Stimulated activated CD4-positive, alpha-beta T cell treated with anti-CD3 and anti-CD28 coated beads, Interleukin-2, amount 100 ng/mL, for 4 hours (primary cell): Measurements from ENCODE around the gene TECTA.
"Not testable (repeated sequence)": the region's sequence is repeated elsewhere in the genome, so short reads cannot be mapped to it uniquely, and the experiment has no call there.

ENCODE experiments used
- DNase-seq: peaks from one replicate; pipeline ENCODE4 v3.0.0-alpha.2; 2020; ENCODE audit warnings: low read depth

The TECTA gene

DNA sequence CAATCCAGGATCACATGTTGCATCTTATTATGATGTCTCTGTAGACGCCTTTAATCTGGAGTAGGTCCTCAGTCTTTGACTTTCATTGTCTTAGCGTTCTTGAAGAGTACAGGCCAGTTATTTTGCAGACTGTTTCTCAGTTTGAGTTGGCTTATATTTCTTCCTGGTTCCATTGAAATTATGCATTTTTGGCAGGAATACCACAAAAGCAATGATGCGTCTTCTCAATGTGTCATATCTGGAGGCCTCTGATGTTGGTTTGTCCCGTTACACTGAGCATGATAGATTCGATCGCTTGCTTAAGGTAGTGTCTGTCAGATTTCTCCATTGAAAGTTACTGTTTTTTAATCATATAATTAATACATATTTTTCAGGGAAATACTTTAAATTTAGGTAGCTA, 30.6 kb downstream of the TECTA start:
- DNase-seq: no peak

DNA sequence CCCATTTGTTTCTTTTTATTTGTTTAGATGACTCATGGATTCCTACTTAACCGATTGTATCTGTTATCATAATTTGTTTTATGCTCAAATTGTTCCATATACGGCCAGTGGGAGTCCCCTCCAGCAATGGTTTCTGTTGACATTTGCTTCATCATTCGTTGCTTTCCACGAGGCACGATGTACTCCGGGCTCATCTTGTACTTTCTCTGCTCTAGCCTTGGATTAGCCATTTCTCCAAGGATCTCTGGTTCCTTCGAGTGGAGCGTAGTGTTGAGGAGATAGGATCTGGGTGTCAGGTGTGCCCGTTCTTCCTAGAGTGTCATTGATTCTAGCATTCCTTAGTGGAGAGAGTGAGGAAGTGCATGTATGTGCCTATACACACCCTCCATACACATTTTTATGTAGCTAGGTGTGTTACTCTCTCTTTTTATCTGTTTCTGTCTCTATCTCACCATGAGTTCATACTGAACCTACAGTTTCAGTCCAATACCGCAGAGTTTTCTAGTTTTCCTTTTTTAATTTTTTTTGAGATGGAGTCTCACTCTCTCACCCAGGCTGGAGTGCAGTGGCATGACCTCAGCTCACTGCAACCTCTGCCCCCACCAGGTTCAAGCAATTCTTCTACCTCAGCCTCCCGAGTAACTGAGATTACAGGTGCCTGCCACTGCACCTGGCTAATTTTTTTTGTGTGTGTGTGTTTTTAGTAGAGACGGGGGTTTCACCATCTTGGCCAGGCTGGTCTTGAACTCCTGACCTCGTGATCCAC, 31.4 kb downstream of the TECTA start:
- DNase-seq: no peak

DNA sequence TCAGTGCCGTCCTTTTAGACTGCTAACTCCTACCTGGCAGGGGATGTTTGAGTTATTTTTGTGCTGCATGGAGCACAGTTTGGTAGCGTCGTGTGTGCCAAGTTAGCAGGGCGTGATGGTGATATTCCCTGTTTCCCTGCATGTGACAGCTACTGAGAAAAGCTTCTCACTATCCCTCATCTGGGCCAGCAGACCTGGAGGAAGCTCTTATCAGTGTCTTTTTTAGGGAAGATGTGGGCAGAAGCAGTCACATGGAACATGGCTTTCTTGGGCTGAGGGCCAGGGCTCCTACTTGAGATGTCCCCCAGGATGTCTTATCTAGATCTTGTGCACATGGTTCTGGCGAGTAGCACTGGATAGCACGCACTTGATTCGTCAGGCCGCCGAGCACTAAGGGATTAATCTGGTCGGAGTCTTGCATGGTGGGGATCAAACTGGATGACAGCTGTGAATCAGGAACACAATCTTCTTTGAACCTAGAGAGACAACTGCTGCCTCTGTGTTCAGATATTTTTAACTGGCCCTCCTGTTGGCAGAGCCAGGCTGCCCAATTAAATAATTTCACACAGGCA, 33.8 kb downstream of the TECTA start:
- no peak for DNase-seq

DNA sequence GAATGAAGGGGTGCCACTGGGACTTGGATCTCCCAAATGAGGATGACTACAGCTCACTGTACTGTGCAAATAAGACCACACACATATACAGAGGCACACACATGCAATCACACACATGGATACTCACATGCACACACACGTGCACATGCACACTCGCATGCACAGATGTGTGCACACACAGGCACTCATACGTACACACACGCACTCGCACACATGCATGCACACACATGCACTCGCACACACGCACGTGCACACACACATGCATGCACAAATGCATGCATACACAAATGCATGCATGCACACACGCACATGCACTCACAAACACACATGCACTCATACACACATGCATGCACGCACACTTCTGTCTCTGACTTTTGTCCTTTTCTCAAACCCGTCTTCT, 36.0 kb downstream of the TECTA start:
- no peak for DNase-seq

DNA sequence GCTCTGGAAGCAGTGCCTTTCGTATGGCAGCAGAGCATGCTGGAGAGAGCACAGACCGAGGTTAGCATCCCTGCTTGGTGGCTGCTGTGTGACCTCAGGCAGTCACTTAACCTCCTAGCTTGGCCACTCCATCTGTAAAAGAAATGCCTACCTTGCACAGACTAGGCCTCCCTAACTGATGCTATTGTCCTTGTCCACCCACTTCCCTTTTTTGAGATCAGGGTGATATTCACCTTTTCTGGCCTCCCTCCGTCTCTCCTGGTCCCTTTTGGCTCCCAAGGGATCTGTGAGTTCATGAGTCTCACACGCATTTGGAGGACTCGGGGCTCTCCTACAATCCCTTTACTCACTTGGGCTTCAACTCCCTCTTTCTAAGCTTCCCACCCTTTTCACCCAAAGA, 37.2 kb downstream of the TECTA start:
- no peak for DNase-seq

DNA sequence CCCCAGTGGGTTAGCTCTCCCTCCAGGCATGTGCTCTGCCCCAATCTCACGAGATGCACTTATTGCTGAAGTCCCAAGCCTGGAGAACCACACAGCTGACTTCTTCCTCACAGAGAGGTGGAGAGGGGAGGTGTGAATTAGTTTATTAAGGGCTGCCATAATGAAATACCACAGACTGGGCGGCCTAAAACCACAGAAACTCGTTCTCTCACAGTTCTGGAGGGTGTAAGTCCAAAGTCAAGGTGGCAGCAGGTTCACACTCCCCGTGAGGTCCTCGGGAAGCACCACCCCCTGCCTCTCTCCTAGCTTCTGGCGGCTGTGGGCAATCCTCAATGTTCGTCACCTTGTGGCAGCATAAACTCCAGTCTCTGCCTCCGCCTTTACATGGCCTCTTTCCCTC, 39.3 kb downstream of the TECTA start:
- DNase-seq: no peak

DNA sequence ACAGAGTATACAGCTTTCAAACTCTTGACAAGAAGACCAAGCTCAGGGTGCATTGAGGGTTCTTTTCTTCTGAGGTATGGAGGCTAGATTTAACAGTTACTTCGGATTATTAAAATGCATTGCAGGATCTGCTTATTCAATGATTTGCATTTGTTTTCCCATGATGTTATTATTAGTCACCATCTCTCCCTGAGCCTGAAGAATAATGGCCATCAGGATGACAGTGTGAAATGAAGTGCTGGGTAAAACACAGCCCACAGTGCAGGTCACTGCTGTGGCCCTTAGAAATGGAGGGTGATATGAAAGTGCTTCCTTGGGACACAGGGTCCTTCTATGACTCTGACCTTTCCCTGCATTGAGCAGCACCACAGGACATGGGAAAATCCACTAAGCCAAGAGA, 40.0 kb downstream of the TECTA start:
- DNase-seq: no peak

DNA sequence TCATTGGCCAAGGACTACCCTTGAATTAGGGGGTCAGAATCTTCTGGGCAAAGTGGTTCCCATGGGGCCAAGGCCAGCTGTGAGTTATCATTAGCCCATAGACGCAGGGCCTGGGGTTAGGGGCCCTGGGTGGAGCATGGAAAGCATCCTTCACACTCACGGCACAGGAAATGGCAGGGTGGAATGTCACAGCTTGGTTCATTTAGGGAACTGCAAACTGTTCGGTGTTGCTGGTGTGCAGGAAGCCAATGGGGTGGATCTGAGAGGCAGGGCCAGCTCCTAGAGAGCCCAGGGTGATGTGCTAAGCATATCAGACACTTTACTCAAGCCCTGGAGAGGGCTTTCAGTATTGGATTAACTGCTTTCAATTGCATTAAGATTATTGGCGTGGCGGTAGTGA, 42.9 kb downstream of the TECTA start:
- DNase-seq: no peak

DNA sequence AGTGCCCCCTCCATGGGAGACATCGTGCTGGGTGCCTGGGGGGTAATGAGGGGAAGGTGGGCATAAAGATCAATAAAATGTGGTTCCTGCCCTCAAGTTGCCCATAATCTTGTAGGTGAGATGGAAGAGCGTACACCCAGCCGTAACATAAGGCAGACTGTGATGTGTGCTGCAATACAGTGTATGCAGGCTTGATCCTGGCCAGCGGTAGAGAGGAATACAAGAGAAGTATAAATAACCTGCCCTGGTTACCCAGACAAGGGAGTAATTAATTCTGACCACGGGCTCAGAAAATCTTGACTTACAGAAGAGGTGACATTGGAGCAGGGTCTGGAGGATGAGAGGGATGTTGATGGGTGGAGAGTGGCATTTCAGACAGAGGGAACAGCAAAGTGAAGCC, 43.7 kb downstream of the TECTA start:
- DNase-seq: no peak

DNA sequence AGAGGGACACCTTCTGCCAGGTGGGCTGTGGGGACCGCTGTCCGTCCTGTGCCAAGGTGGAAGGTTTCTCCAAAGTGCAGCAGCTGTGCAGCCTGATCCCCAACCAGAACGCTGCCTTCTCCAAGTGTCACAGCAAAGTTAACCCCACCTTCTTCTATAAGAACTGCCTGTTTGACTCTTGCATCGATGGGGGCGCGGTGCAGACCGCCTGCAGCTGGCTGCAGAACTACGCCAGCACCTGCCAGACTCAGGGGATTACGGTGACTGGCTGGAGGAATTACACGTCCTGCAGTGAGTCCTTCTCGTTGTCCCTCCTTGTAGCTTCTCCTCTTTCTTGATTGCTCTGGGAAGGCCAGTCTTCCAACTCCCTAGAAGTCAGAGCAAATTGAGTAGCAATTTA, 44.8 kb downstream of the TECTA start:
- DNase-seq: no peak

DNA sequence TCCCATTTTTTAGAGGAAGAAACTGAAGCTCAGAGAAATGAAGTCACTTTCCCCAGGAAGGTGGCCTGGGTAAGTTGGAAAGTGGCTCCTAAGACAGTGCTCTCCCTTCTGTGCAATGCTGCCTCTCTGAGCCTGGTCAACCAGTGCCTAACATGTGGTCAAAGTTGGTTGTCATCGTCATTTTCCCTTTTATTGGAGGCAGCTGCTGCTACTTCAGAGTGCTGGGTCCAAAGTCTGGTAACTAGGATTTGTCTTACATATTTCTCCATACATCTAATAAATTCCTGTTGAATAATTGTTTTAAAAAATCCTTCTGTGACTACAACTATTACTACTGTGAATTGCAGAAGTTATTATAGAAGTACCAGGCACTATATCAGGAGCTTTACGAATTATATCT, 48.1 kb downstream of the TECTA start:
- no peak for DNase-seq

DNA sequence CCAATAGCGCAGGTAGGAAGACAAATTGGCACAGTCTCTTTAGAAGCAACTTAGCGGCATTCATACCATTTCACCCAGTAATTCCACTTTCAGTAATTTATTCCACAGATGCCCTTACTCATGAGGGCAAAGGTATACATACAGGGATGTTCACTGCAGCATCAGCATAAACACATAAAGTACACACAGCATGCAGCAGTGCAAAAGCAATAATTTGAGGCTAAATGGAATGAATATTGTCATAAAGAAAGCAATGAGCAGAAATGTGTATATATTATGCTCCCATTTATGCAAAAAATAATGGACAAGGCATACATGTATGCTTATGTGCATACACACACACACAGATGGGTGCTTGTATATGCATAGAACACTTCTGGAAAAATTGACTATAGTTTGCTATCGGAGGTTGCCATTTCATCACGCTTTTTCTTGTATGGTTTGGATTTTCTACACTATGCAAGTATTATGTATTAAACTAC, 50.2 kb downstream of the TECTA start:
- no peak for DNase-seq

DNA sequence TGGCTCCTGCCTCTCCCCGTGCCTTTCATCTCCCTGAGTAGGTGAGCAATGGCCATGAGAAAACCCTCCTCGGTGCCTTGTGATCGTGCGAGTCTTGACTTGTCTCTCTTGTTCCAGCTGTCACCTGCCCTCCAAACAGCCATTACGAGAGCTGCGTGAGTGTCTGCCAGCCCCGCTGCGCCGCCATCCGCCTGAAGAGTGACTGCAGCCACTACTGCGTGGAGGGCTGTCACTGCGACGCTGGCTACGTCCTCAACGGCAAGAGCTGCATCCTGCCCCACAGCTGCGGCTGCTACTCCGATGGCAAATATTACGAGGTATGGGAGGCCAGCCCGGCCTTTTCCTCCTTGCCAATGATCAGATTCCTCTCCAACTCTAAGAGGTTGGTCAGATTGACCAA, 51.7 kb downstream of the TECTA start:
- DNase-seq: no peak

DNA sequence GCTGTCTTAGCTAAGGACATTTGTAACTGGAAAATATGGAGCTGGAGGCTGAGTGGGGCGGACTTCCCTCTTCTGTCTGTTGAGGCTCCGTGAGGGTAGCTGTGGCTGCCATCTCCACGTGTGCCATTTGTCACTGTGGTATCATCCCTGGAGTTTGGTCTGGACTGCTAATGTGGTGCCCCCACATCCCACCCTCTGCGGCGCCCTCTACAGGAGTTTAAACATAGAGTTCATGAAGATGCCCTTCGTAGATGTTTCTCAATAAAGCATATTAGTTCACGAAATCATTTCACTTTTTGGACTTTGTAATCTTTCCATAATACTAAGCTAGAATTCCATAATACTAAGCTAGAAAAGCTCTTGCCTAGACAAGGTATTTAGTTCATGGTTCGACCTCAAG, 52.4 kb downstream of the TECTA start:
- no peak for DNase-seq

DNA sequence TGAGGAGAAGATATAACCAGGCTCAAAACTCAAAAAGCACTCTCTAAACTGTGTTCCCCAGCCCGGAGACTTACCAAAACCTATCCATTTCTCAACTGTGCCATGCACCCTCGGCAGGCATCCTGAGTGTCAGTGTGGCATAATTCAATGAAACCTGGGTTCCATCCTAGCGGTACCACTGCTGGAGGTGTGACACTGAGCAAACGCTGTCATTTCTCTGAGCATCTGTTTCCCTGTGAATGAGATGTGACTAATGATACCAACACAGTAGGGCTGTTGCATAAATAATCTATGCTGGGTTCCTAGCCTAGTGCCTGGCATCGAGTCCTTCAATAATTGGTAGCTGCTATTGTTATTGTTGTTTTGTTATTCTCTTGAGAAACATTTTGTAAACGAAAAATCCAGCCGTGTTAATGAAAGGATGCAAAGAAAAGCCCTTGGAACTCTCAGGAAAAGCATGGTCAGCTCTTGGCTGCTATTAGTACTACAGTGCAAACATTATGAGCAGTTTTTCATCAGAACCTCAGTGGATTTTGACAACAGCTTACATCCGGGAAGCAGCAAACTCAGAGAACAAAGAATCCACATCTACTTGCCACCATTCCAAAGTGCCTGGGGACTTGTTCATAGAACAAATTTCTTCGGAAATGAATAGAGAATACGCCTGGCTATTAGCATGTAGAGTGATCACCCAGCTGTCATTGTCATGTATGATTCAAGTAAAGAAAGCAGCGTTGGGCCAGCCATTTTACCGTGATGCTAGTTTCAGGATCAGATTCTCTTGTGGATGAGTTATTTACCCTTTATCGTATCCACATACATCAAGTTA, 53.7 kb downstream of the TECTA start:
- no peak for DNase-seq

DNA sequence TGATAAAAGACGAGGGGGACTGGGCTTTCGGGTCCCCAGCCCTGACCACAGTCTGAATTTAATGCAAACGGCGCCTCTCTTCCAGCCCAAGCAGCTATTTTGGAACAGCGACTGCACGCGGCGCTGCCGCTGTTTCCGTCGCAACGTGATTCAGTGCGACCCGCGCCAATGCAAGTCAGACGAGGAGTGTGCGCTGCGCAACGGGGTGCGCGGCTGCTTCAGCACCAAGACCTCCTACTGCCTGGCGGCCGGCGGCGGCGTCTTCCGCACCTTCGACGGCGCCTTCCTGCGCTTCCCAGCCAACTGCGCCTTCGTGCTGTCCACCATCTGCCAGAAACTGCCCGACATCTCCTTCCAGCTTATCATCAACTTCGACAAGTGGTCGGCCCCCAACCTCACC, 56.7 kb downstream of the TECTA start:
- DNase-seq: no peak

DNA sequence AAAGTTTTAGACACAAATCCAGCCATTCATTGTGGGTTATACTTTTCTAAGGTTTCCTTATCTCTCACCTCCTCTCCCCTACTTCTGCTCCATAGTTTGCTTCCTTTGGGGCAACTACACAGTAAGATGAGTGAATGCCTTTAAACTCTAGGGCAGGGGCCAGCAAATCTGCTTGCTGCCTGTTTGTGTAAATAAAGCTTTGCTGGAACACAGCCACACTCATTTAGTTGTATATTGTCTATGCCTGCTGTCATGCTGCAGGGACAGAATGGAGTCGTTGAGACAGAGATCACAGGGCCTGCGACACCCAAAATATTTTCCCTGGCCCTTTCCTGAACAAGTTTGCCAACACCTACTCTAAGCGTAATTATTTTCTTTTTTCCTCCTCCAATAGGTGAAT, 58.7 kb downstream of the TECTA start:
- DNase-seq: no peak

DNA sequence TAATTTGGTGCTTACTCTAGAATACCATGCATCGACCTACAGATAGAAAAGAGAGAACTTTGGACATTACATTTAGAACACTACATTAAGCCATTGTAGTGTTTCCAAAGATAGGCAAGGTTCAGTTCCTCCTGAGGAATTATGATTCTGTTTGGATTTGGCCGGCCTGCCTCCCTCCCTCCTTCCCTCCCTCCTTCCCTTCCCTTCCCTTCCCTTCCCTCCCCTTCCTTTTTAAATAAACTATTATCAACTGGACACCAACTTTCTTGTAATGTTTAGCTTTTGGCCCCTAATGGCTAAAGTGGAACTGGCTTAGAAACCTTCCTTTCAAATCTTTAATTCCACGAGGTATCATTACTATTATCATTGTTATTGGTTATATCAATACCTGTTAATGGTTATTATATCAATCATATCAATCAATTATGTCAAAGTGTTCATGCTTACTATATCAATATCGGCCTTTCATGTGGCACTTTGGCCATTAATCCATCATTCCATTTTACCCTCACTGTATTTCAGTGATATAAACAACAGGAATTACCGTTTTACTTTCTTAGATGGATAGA, 60.4 kb downstream of the TECTA start:
- no peak for DNase-seq

DNA sequence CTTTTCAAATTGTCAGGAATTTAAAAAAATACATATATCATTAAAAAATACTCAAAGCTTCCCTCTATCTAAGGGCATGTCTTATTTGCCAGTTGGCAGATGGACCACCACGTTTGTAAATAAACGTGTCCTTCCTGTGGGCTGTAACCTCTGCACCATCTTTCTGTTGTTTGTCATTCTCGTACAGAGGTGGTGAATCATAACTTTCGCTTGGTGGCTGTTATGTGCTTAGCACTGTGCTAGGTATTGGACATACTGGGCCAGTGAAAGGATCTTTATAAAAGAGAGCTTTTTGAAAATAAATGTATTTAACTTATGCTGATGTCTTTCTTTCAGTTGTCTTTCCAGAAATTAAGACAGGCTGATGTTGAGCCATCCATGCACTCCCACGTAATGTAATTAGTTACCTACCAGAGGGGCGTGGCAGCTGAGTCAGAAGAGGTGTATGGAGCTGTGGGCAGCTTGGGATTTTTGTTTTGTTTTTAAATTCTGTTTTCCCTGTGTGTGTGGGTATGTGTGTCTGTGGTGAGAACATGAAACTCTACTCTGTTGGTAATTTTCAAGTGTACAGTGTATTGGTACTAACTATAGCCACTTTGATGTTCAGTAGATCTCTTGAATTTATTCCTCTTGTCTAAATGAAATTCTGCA, 62.7 kb downstream of the TECTA start:
- DNase-seq: no peak

DNA sequence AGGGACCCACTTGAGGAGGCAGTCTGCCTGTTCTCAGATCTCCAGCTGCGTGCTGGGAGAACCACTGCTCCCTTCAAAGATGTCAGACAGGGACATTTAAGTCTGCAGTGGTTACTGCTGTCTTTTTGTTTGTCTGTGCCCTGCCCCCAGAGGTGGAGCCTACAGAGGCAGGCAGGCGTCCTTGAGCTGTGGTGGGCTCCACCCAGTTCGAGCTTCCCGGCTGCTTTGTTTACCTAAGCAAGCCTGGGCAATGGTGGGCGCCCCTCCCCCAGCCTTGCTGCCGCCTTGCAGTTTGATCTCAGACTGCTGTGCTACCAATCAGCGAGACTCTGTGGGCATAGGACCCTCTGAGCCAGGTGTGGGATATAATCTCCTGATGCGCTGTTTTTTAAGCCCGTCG, 76.6 kb downstream of the TECTA start:
- not testable (repeated sequence) for DNase-seq

DNA sequence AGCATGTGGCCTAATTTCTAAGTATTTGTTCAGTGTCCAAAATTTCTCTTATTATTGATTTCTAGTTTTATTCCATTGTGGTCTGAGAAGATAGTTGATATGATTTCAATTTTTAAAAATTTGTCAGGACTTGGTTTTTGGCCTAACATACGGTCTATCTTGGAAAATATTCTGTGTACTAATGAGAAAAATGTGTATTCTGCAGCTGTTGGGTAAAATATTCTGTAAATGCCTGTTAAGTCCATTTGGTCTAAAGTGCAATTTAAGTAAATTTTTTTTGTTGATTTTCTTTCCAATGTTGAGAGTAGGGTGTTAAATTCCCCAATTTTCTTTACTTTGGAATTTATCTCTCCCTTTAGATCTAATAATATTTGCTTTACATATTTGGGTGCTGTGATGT, 78.3 kb downstream of the TECTA start:
- DNase-seq: no peak

DNA sequence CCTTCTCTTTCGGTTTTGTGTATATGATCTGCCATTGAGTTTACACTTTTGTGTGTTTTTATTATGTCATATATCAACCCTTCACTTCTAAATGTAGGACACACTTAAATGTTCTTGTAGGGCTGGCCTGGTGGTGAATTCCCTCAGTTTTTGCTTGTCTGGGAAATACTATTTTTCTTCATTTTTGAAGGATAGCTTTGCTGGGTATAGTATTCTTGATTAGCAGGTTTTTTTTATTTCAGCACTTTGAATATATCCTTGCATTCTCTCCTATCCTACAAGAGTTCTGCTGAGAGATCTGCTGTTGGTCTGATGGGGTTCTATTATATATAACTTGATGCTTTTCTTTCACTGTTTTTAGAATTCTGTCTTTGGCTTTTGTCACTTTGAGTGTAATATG, 79.1 kb downstream of the TECTA start:
- no peak for DNase-seq
